Neural cell (in vitro differentiated cells): ENCODE results near the gene TANGO6. TPM values are rescaled to one million over a fixed set of nuclear protein-coding genes. Genes with fewer than 3 reads are reported as not detected.

ENCODE experiments used
- H2AFZ ChIP-seq: fragments of 200-600, 300-800 bp; sonication (generic), shearing (Covaris generic); 2 replicates; pipeline ENCODE4 v1.6.0; 2014; ENCODE audit warnings: low read depth, mild to moderate bottlenecking, antibody characterized with exemption, low read length, moderate library complexity
- H3F3A ChIP-seq: fragments of 200-600 bp; shearing (Covaris generic); 2 replicates; pipeline ENCODE4 v1.6.1; 2016; ENCODE audit warnings: mild to moderate bottlenecking, moderate library complexity, mixed read lengths, antibody characterized with exemption, low read length; ENCODE audit not compliant: insufficient read depth, poor library complexity, severe bottlenecking
- H3K27ac ChIP-seq: fragments of 200-600, 300-800 bp; sonication (generic), shearing (Covaris generic); 2 replicates; pipeline ENCODE4 v1.5.1; 2014; ENCODE audit warnings: mild to moderate bottlenecking, low read length, moderate library complexity
- H3K27me3 ChIP-seq: fragments of 300-800, 200-600 bp; sonication (generic), shearing (Covaris generic); 2 replicates; pipeline ENCODE4 v1.6.0; 2014; ENCODE audit warnings: mild to moderate bottlenecking, low read depth, low read length, moderate library complexity; ENCODE audit not compliant: insufficient read depth
- H3K36me3 ChIP-seq: fragments of 300-800, 200-600 bp; sonication (generic), shearing (Covaris generic); 2 replicates; pipeline ENCODE4 v1.5.1; 2014; ENCODE audit warnings: mild to moderate bottlenecking, antibody characterized with exemption, low read length, moderate library complexity; ENCODE audit not compliant: insufficient read depth
- H3K4me2 ChIP-seq: fragments of 300-800, 200-600 bp; sonication (generic), shearing (Covaris generic); 2 replicates; pipeline ENCODE4 v1.6.0; 2014; ENCODE audit warnings: mild to moderate bottlenecking, low read length
- H3K4me3 ChIP-seq: fragments of 300-800, 200-600 bp; sonication (generic), shearing (Covaris generic); 2 replicates; pipeline ENCODE4 v1.5.1; 2014; ENCODE audit warnings: mild to moderate bottlenecking, low read length, moderate library complexity
- H3K79me2 ChIP-seq: fragments of 200-600 bp; shearing (Covaris generic); replicated peaks from 2 replicates; pipeline ENCODE4 v1.6.0; 2014; ENCODE audit warnings: mild to moderate bottlenecking, low read length, moderate library complexity; ENCODE audit not compliant: insufficient read depth
- H3K9ac ChIP-seq: fragments of 300-800, 200-600 bp; sonication (generic), shearing (Covaris generic); 2 replicates; pipeline ENCODE4 v1.6.1; 2016; ENCODE audit warnings: mild to moderate bottlenecking, low read length, mixed read lengths
- H3K9me2 ChIP-seq: fragments of 200-600 bp; shearing (Covaris generic); 2 replicates; pipeline ENCODE4 v1.6.1; 2016; ENCODE audit warnings: mild to moderate bottlenecking, low read length, mixed read lengths; ENCODE audit not compliant: insufficient read depth
- H3K9me3 ChIP-seq: fragments of 200-600, 300-800 bp; sonication (generic), shearing (Covaris generic); 2 replicates; pipeline ENCODE4 v1.6.1; 2016; ENCODE audit warnings: mild to moderate bottlenecking, mixed run types, low read length, moderate library complexity, mixed read lengths
- H4K20me1 ChIP-seq: fragments of 200-600 bp; shearing (Covaris generic); 2 replicates; pipeline ENCODE4 v1.6.1; 2016; ENCODE audit warnings: mild to moderate bottlenecking, mixed run types; ENCODE audit not compliant: insufficient read depth
- EP300 ChIP-seq: fragments of 450-650 bp; conservative IDR thresholded peaks from 2 replicates; pipeline ENCODE4 v1.6.1; 2014; ENCODE audit warnings: antibody characterized with exemption, mild to moderate bottlenecking, moderate library complexity; ENCODE audit not compliant: poor library complexity, severe bottlenecking
- MXI1 ChIP-seq: fragments of 450-650 bp; conservative IDR thresholded peaks from 2 replicates; pipeline ENCODE4 v1.6.1; 2014; ENCODE audit warnings: antibody characterized with exemption, mild to moderate bottlenecking; ENCODE audit not compliant: poor library complexity, severe bottlenecking
- POLR2AphosphoS5 ChIP-seq: IDR thresholded peaks from 2 replicates; pipeline ENCODE4 v1.6.1; 2012
- RAD21 ChIP-seq: fragments of 450-650 bp; conservative IDR thresholded peaks from 2 replicates; pipeline ENCODE4 v1.6.1; 2014; ENCODE audit warnings: antibody characterized with exemption, mild to moderate bottlenecking, moderate library complexity
- SMC3 ChIP-seq: fragments of 450-650 bp; conservative IDR thresholded peaks from 2 replicates; pipeline ENCODE4 v1.6.1; 2014; ENCODE audit warnings: antibody characterized with exemption, mild to moderate bottlenecking, moderate library complexity; ENCODE audit not compliant: poor library complexity
- TAF1 ChIP-seq: IDR thresholded peaks from 2 replicates; pipeline ENCODE4 v1.6.1; 2012; ENCODE audit warnings: low read depth
- polyA plus RNA-seq: library from polyadenylated mRNA; depleted of rRNA; stranded (reverse); fragments of >200 nt; gene quantifications from 2 replicates; pipeline ENCODE4 v1.2.3, GENCODE V29; 2014
- TF ChIP-seq, protein P1 (sequence below): IDR thresholded peaks from 2 replicates; pipeline ENCODE4 v1.6.1; 2012; ENCODE audit warnings: borderline replicate concordance
- TF ChIP-seq, protein P2 (sequence below): fragments of 450-650 bp; IDR thresholded peaks from 2 replicates; pipeline ENCODE4 v1.5.1; 2014; ENCODE audit warnings: antibody characterized with exemption, mild to moderate bottlenecking, moderate library complexity; ENCODE audit not compliant: poor library complexity, severe bottlenecking

Gene TANGO6
- polyA plus RNA-seq, 1 donor from 2014 or later = 9.5 TPM

DNA sequence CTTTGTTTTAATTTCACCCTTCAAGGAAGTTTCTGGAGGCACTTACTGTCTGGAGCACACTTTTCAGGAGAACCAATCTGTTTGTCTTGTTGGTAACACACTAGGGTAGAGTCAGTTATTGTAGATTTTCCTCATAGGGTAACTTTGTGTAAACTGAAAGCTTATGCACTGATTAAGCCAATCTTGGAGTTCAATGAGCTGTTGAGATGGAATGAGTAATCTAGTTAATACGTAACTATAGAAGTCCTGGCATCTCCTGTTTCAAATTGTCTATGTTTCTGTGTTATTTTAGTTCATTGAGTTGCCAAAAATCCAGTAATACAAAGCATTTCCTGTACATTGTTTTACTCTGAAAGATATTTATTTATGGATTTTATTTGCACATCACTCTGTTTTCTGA lies 150.6 kb downstream of the TANGO6 start:
- H3K27ac ChIP-seq = no peak overlapping the region
- no peaks in the 10 kb centered on the region for H3K9me3 ChIP-seq
- H3K4me2 ChIP-seq = no peak overlapping the region
- no peaks in the 10 kb centered on the region for H3F3A ChIP-seq
- no peak overlapping the region for H2AFZ ChIP-seq
- no peaks in the 10 kb centered on the region for H3K27me3 ChIP-seq
- H3K4me3 ChIP-seq = no peak overlapping the region
- no peak overlapping the region for H3K9ac ChIP-seq
- no peaks in the 10 kb centered on the region for H4K20me1 ChIP-seq
- no peaks in the 10 kb centered on the region for H3K9me2 ChIP-seq
- no peaks in the 10 kb centered on the region for H3K79me2 ChIP-seq
- TF ChIP-seq TAF1 (no peak), POLR2AphosphoS5 (no peak), MXI1 (no peak), RAD21 (no peak), SMC3 (no peak)
- TF ChIP-seq, protein P1, sequence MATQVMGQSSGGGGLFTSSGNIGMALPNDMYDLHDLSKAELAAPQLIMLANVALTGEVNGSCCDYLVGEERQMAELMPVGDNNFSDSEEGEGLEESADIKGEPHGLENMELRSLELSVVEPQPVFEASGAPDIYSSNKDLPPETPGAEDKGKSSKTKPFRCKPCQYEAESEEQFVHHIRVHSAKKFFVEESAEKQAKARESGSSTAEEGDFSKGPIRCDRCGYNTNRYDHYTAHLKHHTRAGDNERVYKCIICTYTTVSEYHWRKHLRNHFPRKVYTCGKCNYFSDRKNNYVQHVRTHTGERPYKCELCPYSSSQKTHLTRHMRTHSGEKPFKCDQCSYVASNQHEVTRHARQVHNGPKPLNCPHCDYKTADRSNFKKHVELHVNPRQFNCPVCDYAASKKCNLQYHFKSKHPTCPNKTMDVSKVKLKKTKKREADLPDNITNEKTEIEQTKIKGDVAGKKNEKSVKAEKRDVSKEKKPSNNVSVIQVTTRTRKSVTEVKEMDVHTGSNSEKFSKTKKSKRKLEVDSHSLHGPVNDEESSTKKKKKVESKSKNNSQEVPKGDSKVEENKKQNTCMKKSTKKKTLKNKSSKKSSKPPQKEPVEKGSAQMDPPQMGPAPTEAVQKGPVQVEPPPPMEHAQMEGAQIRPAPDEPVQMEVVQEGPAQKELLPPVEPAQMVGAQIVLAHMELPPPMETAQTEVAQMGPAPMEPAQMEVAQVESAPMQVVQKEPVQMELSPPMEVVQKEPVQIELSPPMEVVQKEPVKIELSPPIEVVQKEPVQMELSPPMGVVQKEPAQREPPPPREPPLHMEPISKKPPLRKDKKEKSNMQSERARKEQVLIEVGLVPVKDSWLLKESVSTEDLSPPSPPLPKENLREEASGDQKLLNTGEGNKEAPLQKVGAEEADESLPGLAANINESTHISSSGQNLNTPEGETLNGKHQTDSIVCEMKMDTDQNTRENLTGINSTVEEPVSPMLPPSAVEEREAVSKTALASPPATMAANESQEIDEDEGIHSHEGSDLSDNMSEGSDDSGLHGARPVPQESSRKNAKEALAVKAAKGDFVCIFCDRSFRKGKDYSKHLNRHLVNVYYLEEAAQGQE = no peak
- TF ChIP-seq, protein P2, sequence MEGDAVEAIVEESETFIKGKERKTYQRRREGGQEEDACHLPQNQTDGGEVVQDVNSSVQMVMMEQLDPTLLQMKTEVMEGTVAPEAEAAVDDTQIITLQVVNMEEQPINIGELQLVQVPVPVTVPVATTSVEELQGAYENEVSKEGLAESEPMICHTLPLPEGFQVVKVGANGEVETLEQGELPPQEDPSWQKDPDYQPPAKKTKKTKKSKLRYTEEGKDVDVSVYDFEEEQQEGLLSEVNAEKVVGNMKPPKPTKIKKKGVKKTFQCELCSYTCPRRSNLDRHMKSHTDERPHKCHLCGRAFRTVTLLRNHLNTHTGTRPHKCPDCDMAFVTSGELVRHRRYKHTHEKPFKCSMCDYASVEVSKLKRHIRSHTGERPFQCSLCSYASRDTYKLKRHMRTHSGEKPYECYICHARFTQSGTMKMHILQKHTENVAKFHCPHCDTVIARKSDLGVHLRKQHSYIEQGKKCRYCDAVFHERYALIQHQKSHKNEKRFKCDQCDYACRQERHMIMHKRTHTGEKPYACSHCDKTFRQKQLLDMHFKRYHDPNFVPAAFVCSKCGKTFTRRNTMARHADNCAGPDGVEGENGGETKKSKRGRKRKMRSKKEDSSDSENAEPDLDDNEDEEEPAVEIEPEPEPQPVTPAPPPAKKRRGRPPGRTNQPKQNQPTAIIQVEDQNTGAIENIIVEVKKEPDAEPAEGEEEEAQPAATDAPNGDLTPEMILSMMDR = no peak
- no peaks in the 10 kb centered on the region for H3K36me3 ChIP-seq

DNA sequence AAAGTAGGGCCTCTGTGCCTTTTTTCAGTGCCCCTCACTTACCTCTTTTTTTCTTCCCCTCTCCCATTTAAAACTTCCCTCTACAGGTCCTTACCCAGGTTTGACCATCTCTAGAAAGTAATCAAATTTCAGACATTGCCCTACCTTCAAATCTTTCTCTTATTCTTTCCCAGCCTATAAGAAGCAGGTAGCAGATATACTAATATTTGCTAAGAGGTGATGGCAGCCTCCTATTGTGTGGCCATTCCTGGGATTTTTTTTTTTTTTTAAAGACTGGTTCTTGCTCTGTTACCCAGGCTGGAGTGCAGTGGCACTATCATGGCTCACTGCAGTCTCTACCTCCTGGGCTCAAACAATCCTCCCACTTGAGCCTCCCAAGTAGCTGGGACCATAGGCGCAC lies 151.0 kb downstream of the TANGO6 start:
- Histone ChIP-seq H3K9me3 (no peaks in the 10 kb centered on the region), H3K27me3 (no peaks in the 10 kb centered on the region), H3K9me2 (no peaks in the 10 kb centered on the region), H3K4me3 (no peak overlapping the region), H3F3A (no peaks in the 10 kb centered on the region), H3K27ac (no peak overlapping the region), H3K4me2 (no peak overlapping the region), H3K9ac (no peak overlapping the region), H2AFZ (no peak overlapping the region), H3K79me2 (no peaks in the 10 kb centered on the region), H3K36me3 (no peaks in the 10 kb centered on the region), H4K20me1 (no peaks in the 10 kb centered on the region)
- TF ChIP-seq SMC3 (no peak), MXI1 (no peak), EP300 (no peak)
- TF ChIP-seq, protein P1 = no peak
